CD4-positive, alpha-beta memory T cell (primary cell): Measurements from ENCODE around the gene OR2M5. TPM values are rescaled to one million over a fixed set of nuclear protein-coding genes. Genes with fewer than 3 reads are reported as not detected.

ENCODE experiments used
- CTCF ChIA-PET: fragments of 350-600 bp; sonication (Branson Sonifier 250); formaldehyde crosslinking; loops from one replicate; lab custom pipeline; 2021; ENCODE audit warnings: inconsistent platforms; ENCODE audit not compliant: partially characterized antibody; lab: Charles Lee
- POLR2A ChIA-PET: fragments of 350-600 bp; sonication (Branson Sonifier 250); formaldehyde crosslinking; loops from one replicate; lab custom pipeline; 2021; ENCODE audit not compliant: partially characterized antibody; lab: Charles Lee
- DNase-seq, 5 donors: peaks; one replicate each; pipeline versions ENCODE4 v3.0.0 to v3.0.0-alpha.2; 2020 to 2022; ENCODE audit warnings: mixed read lengths in 1 of 5
- H3K27ac ChIP-seq: one replicate; pipeline ENCODE4 v1.7.0; 2013; ENCODE audit warnings: low read depth, low read length
- H3K27me3 ChIP-seq: 2 replicates; pipeline ENCODE4 v1.7.0; 2013; ENCODE audit warnings: mild to moderate bottlenecking, low read length, moderate library complexity; ENCODE audit not compliant: insufficient read depth
- H3K36me3 ChIP-seq: 2 replicates; pipeline ENCODE4 v1.7.0; 2013; ENCODE audit warnings: mild to moderate bottlenecking, low read length, moderate library complexity; ENCODE audit not compliant: insufficient read depth
- H3K4me1 ChIP-seq: 2 replicates; pipeline ENCODE4 v1.7.0; 2013; ENCODE audit warnings: mild to moderate bottlenecking, low read length, moderate library complexity; ENCODE audit not compliant: insufficient read depth
- H3K4me3 ChIP-seq, 2 donors: one replicate each; pipeline ENCODE4 v1.7.0; 2013; ENCODE audit warnings: low read length in 2 of 2, mild to moderate bottlenecking in 1 of 2
- H3K9me3 ChIP-seq, 2 donors: one replicate each; pipeline ENCODE4 v1.7.0; 2013; ENCODE audit warnings: low read length in 2 of 2, control low read depth in 1 of 2; ENCODE audit not compliant: control insufficient read depth in 1 of 2
- H3K27ac Mint-ChIP-seq, 7 donors: one replicate each; pipeline ENCODE4 v1.8.0; 2020 to 2021; ENCODE audit warnings: mixed read lengths in 7 of 7, mild to moderate bottlenecking in 6 of 7, inconsistent platforms in 3 of 7, moderate library complexity in 3 of 7
- H3K27me3 Mint-ChIP-seq, 2 donors: one replicate each; pipeline ENCODE4 v1.8.0; 2020 to 2021; ENCODE audit warnings: mixed read lengths in 2 of 2
- H3K36me3 Mint-ChIP-seq, 2 donors: one replicate each; pipeline ENCODE4 v1.8.0; 2020 to 2021; ENCODE audit warnings: mixed read lengths in 2 of 2, inconsistent platforms in 1 of 2, mild to moderate bottlenecking in 1 of 2
- H3K4me1 Mint-ChIP-seq, 4 donors: one replicate each; pipeline ENCODE4 v1.8.0; 2020 to 2021; ENCODE audit warnings: mixed read lengths in 4 of 4, mild to moderate bottlenecking in 1 of 4
- H3K4me3 Mint-ChIP-seq, 8 donors: one replicate each; pipeline ENCODE4 v1.8.0; 2020 to 2021; ENCODE audit warnings: mixed read lengths in 8 of 8, mild to moderate bottlenecking in 7 of 8, moderate library complexity in 6 of 8, inconsistent platforms in 3 of 8
- H3K9me3 Mint-ChIP-seq, 8 donors: one replicate each; pipeline ENCODE4 v1.8.0; 2020 to 2021; ENCODE audit warnings: mixed read lengths in 8 of 8, mild to moderate bottlenecking in 5 of 8, inconsistent platforms in 3 of 8, moderate library complexity in 1 of 8
- intact Hi-C: fragments of 100-400 bp; cut with micrococcal nuclease; formaldehyde crosslinking; loops from one replicate; pipeline ENCODE4 v1.15.1; 2023
- polyA plus RNA-seq, 2 donors: library from polyadenylated mRNA; unstranded; fragments of 300-500 nt; fragmentation: Illumina TruSeq; gene quantifications; one replicate each; pipeline ENCODE4 v1.2.3, GENCODE V29; 2021
- total RNA-seq, 2 experiments: library from RNA; stranded (reverse); gene quantifications; one replicate each; pipeline ENCODE4 v1.2.3, GENCODE V29; 2021

The OR2M5 gene
- total and polyA plus RNA-seq, 4 experiments from 2014 or later: not detected

DNA sequence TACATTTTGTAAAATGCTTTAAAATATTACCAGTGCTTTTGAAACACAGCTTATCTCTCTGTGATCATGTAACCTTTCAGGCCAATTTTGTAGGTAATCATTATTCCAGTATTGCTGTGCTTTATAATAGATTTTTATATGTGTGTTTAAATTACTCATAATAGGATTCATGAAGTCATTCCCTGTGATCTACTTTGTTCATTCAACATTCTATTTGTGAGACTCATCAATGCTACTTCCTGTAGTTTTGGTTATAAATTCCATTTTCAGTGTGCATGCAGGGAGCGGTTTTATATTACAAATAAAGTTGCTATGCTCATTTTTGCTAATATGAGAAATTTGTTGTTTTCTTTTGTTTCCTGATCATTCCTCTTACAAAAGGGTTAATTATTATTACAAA lies 4.1 kb upstream of the OR2M5 start:
- Mint-ChIP-seq H3K27me3 (no peaks in the 10 kb centered on the region), H3K9me3 (peaks cover 0 to 5% (median 0%) of the 10 kb centered on the region in 8 donors), H3K27ac (no peak overlapping the region), H3K4me1 (no peaks in the 10 kb centered on the region), H3K4me3 (no peak overlapping the region), H3K36me3 (no peaks in the 10 kb centered on the region)
- intact Hi-C loops: no loop called here
- ChIA-PET POLR2A (no interaction called here), CTCF (no interaction called here)
- Histone ChIP-seq H3K4me3 (no peak overlapping the region), H3K27me3 (no peaks in the 10 kb centered on the region), H3K9me3 (no peaks in the 10 kb centered on the region), H3K4me1 (no peaks in the 10 kb centered on the region), H3K27ac (no peak overlapping the region), H3K36me3 (no peaks in the 10 kb centered on the region)
- no peak for DNase-seq

DNA sequence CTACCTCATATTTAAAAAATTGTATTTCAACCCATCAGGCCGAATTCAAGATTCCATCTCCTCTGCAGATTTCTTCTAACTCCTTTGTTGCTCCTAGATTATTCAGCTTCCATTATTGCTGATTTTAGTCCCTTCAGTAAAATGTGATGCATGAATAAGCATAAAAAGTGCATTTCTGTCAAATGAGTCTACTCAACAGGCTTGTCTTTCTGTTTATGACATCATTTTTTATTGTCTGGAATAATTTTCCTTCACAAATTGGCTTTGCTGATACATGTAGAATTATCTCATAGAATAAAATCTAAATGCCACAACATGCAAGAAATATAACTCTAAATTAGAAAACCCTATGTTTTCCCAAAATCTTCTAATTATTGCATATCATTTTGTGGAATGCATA lies 1.6 kb upstream of the OR2M5 start:
- peaks cover 0 to 8% (median 5%) of the 10 kb centered on the region in 8 donors for H3K9me3 Mint-ChIP-seq
- no peak overlapping the region for H3K27ac Mint-ChIP-seq
- Histone ChIP-seq H3K9me3 (no peaks in the 10 kb centered on the region), H3K4me3 (no peak overlapping the region), H3K27me3 (no peaks in the 10 kb centered on the region), H3K27ac (no peak overlapping the region), H3K36me3 (no peaks in the 10 kb centered on the region), H3K4me1 (no peaks in the 10 kb centered on the region)
- DNase-seq: no peak
- intact Hi-C loops: no loop called here
- H3K27me3 Mint-ChIP-seq: no peaks in the 10 kb centered on the region
- ChIA-PET POLR2A (no interaction called here), CTCF (no interaction called here)
- no peaks in the 10 kb centered on the region for H3K4me1 Mint-ChIP-seq
- no peaks in the 10 kb centered on the region for H3K36me3 Mint-ChIP-seq
- H3K4me3 Mint-ChIP-seq: no peak overlapping the region

DNA sequence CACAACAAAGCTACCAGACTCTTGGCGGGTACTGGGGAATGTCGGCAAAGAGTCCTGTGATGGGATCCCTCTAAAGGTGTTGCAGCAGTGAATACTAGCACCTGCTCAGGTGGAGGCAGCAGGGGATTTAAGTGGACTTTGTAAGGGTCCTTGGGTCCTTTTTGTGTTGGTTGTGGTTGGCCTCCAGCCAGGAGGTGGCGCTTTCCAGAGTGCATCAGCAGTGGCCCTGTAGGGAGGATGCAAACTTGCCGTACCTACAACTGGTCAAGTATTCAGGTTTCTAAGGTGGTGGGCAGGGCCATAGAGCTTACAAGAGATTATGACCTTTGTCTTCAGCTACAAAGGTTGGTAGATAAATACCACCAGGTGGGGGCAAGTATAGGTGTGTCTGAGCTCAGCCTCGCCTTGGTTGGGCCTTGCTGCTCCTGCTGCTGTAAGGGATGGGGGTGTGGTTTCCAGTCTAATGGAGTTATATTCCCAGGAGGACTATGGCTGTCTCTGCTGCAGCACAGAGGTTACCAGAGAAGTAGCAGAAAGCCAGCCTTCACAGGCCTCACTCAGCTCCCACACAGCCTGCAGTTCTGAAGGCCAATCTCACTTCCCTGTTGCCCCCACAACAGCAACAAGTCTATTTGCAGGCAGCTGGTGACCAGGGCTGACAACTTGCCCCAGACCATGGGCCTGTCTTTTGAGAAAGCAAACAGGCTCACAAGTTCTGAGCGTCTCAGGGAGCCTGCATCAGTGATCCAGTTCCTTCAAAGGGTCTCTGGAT lies 7.3 kb downstream of the OR2M5 start:
- Mint-ChIP-seq H3K4me1 (no peaks in the 10 kb centered on the region), H3K27ac (no peak overlapping the region), H3K27me3 (no peaks in the 10 kb centered on the region), H3K9me3 (peaks cover 0 to 14% (median 5%) of the 10 kb centered on the region in 8 donors), H3K36me3 (no peaks in the 10 kb centered on the region), H3K4me3 (no peak overlapping the region)
- intact Hi-C loops: no loop called here
- no peaks in the 10 kb centered on the region for H3K4me1 ChIP-seq
- no peaks in the 10 kb centered on the region for H3K27me3 ChIP-seq
- ChIA-PET CTCF (no interaction called here), POLR2A (no interaction called here)
- no peak for DNase-seq
- H3K9me3 ChIP-seq: no peaks in the 10 kb centered on the region
- no peak overlapping the region for H3K27ac ChIP-seq
- no peak overlapping the region for H3K4me3 ChIP-seq
- no peaks in the 10 kb centered on the region for H3K36me3 ChIP-seq

DNA sequence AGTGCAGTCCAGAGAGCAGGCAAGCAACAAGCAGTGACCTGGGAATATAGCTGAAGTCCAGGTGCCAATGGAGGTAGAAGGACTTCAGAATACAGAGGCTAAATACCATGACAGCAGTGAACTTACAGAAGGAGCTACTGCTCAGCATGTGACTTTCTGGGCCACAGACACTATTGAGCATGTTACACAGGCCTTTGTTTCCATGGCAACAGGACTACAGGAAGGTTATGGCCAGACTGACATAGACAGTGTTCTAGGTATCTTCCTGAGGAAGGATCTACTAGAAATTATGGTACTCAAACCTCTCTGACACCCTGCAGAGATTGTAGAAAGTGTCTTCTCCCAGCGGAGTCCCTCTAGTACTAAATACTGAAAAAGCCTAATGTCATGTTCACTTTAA lies 11.0 kb downstream of the OR2M5 start:
- Histone ChIP-seq H3K27me3 (no peaks in the 10 kb centered on the region), H3K4me3 (no peak overlapping the region), H3K36me3 (no peaks in the 10 kb centered on the region), H3K27ac (no peak overlapping the region), H3K4me1 (no peaks in the 10 kb centered on the region), H3K9me3 (no peaks in the 10 kb centered on the region)
- DNase-seq: no peak
- ChIA-PET POLR2A (no interaction called here), CTCF (no interaction called here)
- intact Hi-C loops: no loop called here
- H3K4me1 Mint-ChIP-seq: no peaks in the 10 kb centered on the region
- peaks cover 0 to 1% of the 10 kb centered on the region in 2 donors for H3K27me3 Mint-ChIP-seq
- no peak overlapping the region for H3K27ac Mint-ChIP-seq
- no peak overlapping the region for H3K4me3 Mint-ChIP-seq
- H3K36me3 Mint-ChIP-seq: no peaks in the 10 kb centered on the region
- peaks cover 0 to 5% (median 0%) of the 10 kb centered on the region in 8 donors for H3K9me3 Mint-ChIP-seq

DNA sequence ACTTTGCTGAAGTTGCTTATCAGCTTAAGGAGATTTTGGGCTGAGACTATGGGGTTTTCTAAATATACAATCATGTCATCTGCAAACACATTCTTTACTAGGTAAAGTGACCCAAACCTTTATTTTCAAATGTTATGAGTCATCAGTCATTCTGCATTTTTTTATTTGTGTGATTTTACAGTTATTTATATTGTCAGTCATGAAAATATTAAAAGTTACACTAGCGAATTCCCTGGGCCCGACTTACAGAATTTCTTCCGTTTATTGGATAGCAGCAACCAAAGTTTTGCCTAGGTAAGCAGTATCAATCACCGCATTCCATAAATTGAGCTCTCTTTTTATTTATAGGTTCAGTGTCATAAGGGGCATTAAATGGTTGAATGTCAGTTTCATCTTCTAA lies 13.8 kb downstream of the OR2M5 start:
- H3K4me3 Mint-ChIP-seq: no peak overlapping the region
- intact Hi-C loops: no loop called here
- H3K9me3 ChIP-seq: no peaks in the 10 kb centered on the region
- H3K27ac Mint-ChIP-seq: no peak overlapping the region
- peaks cover 0 to 1% of the 10 kb centered on the region in 2 donors for H3K27me3 Mint-ChIP-seq
- no peak for DNase-seq
- H3K27ac ChIP-seq: no peak overlapping the region
- H3K9me3 Mint-ChIP-seq: peaks cover 0 to 3% (median 0%) of the 10 kb centered on the region in 8 donors
- no peaks in the 10 kb centered on the region for H3K4me1 Mint-ChIP-seq
- no peak overlapping the region for H3K4me3 ChIP-seq
- ChIA-PET POLR2A (no interaction called here), CTCF (no interaction called here)
- H3K27me3 ChIP-seq: no peaks in the 10 kb centered on the region
- H3K4me1 ChIP-seq: no peaks in the 10 kb centered on the region
- H3K36me3 ChIP-seq: no peaks in the 10 kb centered on the region
- no peaks in the 10 kb centered on the region for H3K36me3 Mint-ChIP-seq

DNA sequence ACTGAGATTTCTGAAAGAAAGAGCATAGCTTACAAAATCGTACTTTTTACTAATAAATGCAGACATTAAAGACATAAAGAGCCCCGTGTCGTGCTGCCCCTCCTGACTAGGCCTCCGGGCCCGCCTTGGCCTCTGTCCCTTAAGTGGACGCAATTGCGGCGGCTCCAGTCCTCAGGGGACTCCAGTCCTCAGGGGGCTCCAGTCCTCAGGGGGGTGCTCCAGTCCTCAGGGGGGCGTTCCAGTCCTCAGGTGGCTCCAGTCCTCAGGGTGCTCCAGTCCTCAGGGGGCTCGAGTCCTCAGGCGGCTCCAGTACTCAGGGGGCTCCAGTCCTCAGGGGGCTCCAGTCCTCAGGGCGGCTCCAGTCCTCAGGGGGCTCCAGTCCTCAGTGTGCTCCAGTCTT lies 19.1 kb downstream of the OR2M5 start:
- H3K4me1 ChIP-seq: no peaks in the 10 kb centered on the region
- Mint-ChIP-seq H3K9me3 (peaks cover 0 to 9% (median 2%) of the 10 kb centered on the region in 8 donors), H3K36me3 (no peaks in the 10 kb centered on the region), H3K4me1 (no peaks in the 10 kb centered on the region), H3K27ac (no peak overlapping the region), H3K4me3 (no peak overlapping the region), H3K27me3 (peaks cover 0 to 1% of the 10 kb centered on the region in 2 donors)
- CTCF ChIA-PET: no interaction called here
- POLR2A ChIA-PET: no interaction called here
- intact Hi-C loops: no loop called here
- no peaks in the 10 kb centered on the region for H3K9me3 ChIP-seq
- DNase-seq: no peak
- H3K27ac ChIP-seq: no peak overlapping the region
- no peak overlapping the region for H3K4me3 ChIP-seq
- H3K36me3 ChIP-seq: no peaks in the 10 kb centered on the region
- no peaks in the 10 kb centered on the region for H3K27me3 ChIP-seq

DNA sequence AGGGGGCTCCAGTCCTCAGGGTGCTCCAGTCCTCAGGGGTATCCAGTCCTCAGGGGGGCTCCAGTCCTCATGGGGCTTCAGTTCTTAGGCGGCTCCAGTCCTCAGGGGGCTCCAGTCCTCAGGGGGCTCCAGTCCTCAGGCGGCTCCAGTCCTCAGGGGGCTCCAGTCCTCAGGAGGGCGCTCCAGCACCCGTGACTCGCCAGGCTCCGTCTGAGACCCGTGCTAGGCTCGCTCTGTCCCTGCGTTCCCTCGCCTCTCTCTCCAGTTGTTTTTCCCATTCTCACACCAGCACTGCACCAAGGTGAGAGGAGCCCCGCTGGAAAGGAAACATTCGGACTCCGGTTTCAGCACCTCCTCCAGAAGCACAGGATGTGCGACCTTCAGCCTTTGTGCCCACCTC lies 20.2 kb downstream of the OR2M5 start:
- Mint-ChIP-seq H3K27me3 (no peaks in the 10 kb centered on the region), H3K4me1 (no peaks in the 10 kb centered on the region), H3K9me3 (peaks cover 0 to 9% (median 2%) of the 10 kb centered on the region in 8 donors), H3K27ac (no peak overlapping the region), H3K36me3 (no peaks in the 10 kb centered on the region), H3K4me3 (no peak overlapping the region)
- Histone ChIP-seq H3K4me3 (no peak overlapping the region), H3K9me3 (no peaks in the 10 kb centered on the region), H3K27ac (no peak overlapping the region), H3K36me3 (no peaks in the 10 kb centered on the region), H3K27me3 (no peaks in the 10 kb centered on the region), H3K4me1 (no peaks in the 10 kb centered on the region)
- ChIA-PET CTCF (no interaction called here), POLR2A (no interaction called here)
- no peak for DNase-seq
- intact Hi-C loops: no loop called here
